Measurements from ENCODE around the gene PTPN13. TPM values are rescaled to one million over a fixed set of nuclear protein-coding genes. Genes with fewer than 3 reads are reported as not detected.

Gene PTPN13
- total and polyA plus RNA-seq, 12 donors, result 3.9 to 22.3 (median 14.9) TPM

- Histone ChIP-seq H3K4me1 (replicated peaks in 1 of 2) (no peaks in the 10 kb centered on the region), H3K27ac (no peak overlapping the region), H3K27me3 (no peaks in the 10 kb centered on the region), H3K4me3 (no peak overlapping the region), H3K9me3 (replicated peaks in 1 of 3) (no peaks in the 10 kb centered on the region), H3K36me3 (replicated peaks in 1 of 2) (no peaks in the 10 kb centered on the region)
- DNase-seq, result no peak
- intact Hi-C loops (cut with DNase I), result no loop called here
- TF ChIP-seq POLR2A (IDR thresholded peaks at IDR 0.05) (no peak), CTCF (IDR thresholded peaks at IDR 0.05) (no peak)
- WGBS, 4 donors, result 94 to 98% (median 95%) methylated on average over 2 of the region's 2 CpGs
Observed at GRCh38 chr4:86683167-86683566, 89.1 kb downstream of the PTPN13 start.

- TF ChIP-seq POLR2A (IDR thresholded peaks at IDR 0.05) (no peak), CTCF (IDR thresholded peaks at IDR 0.05) (no peak)
- intact Hi-C loops (cut with DNase I), result no loop called here
- 69 to 96% (median 91%) methylated on average over 2 of the region's 2 CpGs for WGBS, 4 donors
- Histone ChIP-seq H3K27me3 (no peaks in the 10 kb centered on the region), H3K4me1 (replicated peaks in 1 of 2) (no peaks in the 10 kb centered on the region), H3K4me3 (no peak overlapping the region), H3K9me3 (replicated peaks in 1 of 3) (no peaks in the 10 kb centered on the region), H3K36me3 (replicated peaks in 1 of 2) (no peaks in the 10 kb centered on the region), H3K27ac (no peak overlapping the region)
- DNase-seq, result no peak
Observed at GRCh38 chr4:86683983-86684382, 89.9 kb downstream of the PTPN13 start.

GRCh38 chr4:86685401-86685800 lies 91.3 kb downstream of the PTPN13 start:
- H3K4me1 ChIP-seq (replicated peaks in 1 of 2), result no peaks in the 10 kb centered on the region
- DNase-seq, result no peak
- no peak for TF ChIP-seq CTCF (IDR thresholded peaks at IDR 0.05)
- no peak for TF ChIP-seq POLR2A (IDR thresholded peaks at IDR 0.05)
- H3K4me3 ChIP-seq, result no peak overlapping the region
- no peaks in the 10 kb centered on the region for H3K36me3 ChIP-seq (replicated peaks in 1 of 2)
- no peaks in the 10 kb centered on the region for H3K27me3 ChIP-seq
- H3K9me3 ChIP-seq (replicated peaks in 1 of 3), result no peaks in the 10 kb centered on the region
- no peak overlapping the region for H3K27ac ChIP-seq
- intact Hi-C loops (cut with DNase I), result no loop called here
- WGBS, 4 donors, result 38 to 46% (median 44%) methylated on average over 3 of the region's 3 CpGs

GRCh38 chr4:86686741-86687140 lies 92.6 kb downstream of the PTPN13 start:
- Histone ChIP-seq H3K36me3 (replicated peaks in 1 of 2) (no peaks in the 10 kb centered on the region), H3K27ac (no peak overlapping the region), H3K4me1 (replicated peaks in 1 of 2) (no peaks in the 10 kb centered on the region), H3K4me3 (no peak overlapping the region), H3K27me3 (no peaks in the 10 kb centered on the region), H3K9me3 (replicated peaks in 1 of 3) (no peaks in the 10 kb centered on the region)
- intact Hi-C loops (cut with DNase I), result no loop called here
- TF ChIP-seq POLR2A (IDR thresholded peaks at IDR 0.05) (no peak), CTCF (IDR thresholded peaks at IDR 0.05) (no peak)
- 88 to 95% (median 92%) methylated on average over 3 of the region's 3 CpGs for WGBS, 4 donors
- no peak for DNase-seq
